Skeletal muscle cell (primary cell): ENCODE data around the gene GYPB.
"Not testable (repeated sequence)": the region's sequence is repeated elsewhere in the genome, so short reads cannot be mapped to it uniquely, and the experiment has no call there.

Experiments
- DNase-seq: peaks from one replicate; pipeline ENCODE4 v3.0.0-alpha.2; 2010; ENCODE audit warnings: low read depth
- H3K4me3 ChIP-seq: 2 replicates; pipeline ENCODE4 v1.5.1; 2011; ENCODE audit warnings: low read depth, mild to moderate bottlenecking, control low read depth, low read length, moderate library complexity

The GYPB gene

GRCh38 chr4:144017271-144017670 lies 1.9 kb downstream of the GYPB start:
- not testable (repeated sequence) for H3K4me3 ChIP-seq, DNase-seq

GRCh38 chr4:144016057-144016605 lies 3.0 kb downstream of the GYPB start:
- not testable (repeated sequence) for H3K4me3 ChIP-seq, DNase-seq

- no peak overlapping the region for H3K4me3 ChIP-seq
- no peak for DNase-seq
Measured at GRCh38 chr4:144014808-144015207, 4.4 kb downstream of the GYPB start.

- not testable (repeated sequence) for H3K4me3 ChIP-seq, DNase-seq
Measured at GRCh38 chr4:144008602-144009001, 10.6 kb downstream of the GYPB start.

GRCh38 chr4:144007960-144008359 lies 11.2 kb downstream of the GYPB start:
- H3K4me3 ChIP-seq, DNase-seq: not testable (repeated sequence)

- not testable (repeated sequence) for DNase-seq
Measured at GRCh38 chr4:144006200-144006803, 12.9 kb downstream of the GYPB start.

GRCh38 chr4:144005558-144005953 lies 13.6 kb downstream of the GYPB start:
- not testable (repeated sequence) for DNase-seq, H3K4me3 ChIP-seq

More at GRCh38 chr4:144006200-144006803, 12.9 kb downstream of the GYPB start:
- not testable (repeated sequence) for H3K4me3 ChIP-seq

GRCh38 chr4:144004868-144005557 lies 14.2 kb downstream of the GYPB start:
- H3K4me3 ChIP-seq, DNase-seq: not testable (repeated sequence)

GRCh38 chr4:144003890-144004265 lies 15.3 kb downstream of the GYPB start:
- not testable (repeated sequence) for H3K4me3 ChIP-seq, DNase-seq

GRCh38 chr4:144003205-144003889 lies 15.8 kb downstream of the GYPB start:
- DNase-seq, H3K4me3 ChIP-seq: not testable (repeated sequence)

- not testable (repeated sequence) for DNase-seq, H3K4me3 ChIP-seq
Measured at GRCh38 chr4:144000331-144000995, 18.7 kb downstream of the GYPB start.

- H3K4me3 ChIP-seq, DNase-seq: not testable (repeated sequence)
Measured at GRCh38 chr4:143996193-143996592, 23.0 kb downstream of the GYPB start.

- not testable (repeated sequence) for DNase-seq, H3K4me3 ChIP-seq
Measured at GRCh38 chr4:143991761-143992160, 27.4 kb downstream of the GYPB start.

- not testable (repeated sequence) for H3K4me3 ChIP-seq, DNase-seq
Measured at GRCh38 chr4:143990717-143991116, 28.5 kb downstream of the GYPB start.

GRCh38 chr4:143986180-143986579 lies 33.0 kb downstream of the GYPB start:
- DNase-seq: no peak
- H3K4me3 ChIP-seq: no peak overlapping the region

GRCh38 chr4:143980776-143981175 lies 38.4 kb downstream of the GYPB start:
- DNase-seq: not testable (repeated sequence)

GRCh38 chr4:143975527-143975926 lies 43.7 kb downstream of the GYPB start:
- H3K4me3 ChIP-seq, DNase-seq: not testable (repeated sequence)

More at GRCh38 chr4:143980776-143981175, 38.4 kb downstream of the GYPB start:
- not testable (repeated sequence) for H3K4me3 ChIP-seq

- H3K4me3 ChIP-seq, DNase-seq: not testable (repeated sequence)
Measured at GRCh38 chr4:143974021-143974420, 45.2 kb downstream of the GYPB start.

GRCh38 chr4:143961075-143961474 lies 58.1 kb downstream of the GYPB start:
- H3K4me3 ChIP-seq: no peak overlapping the region
- DNase-seq: no peak
